Measurements from ENCODE around the gene KCNJ12.
"Not testable (repeated sequence)": the region's sequence is repeated elsewhere in the genome, so short reads cannot be mapped to it uniquely, and the experiment has no call there.

Gene KCNJ12

GRCh38 chr17:21400816-21401593 lies 24.8 kb downstream of the KCNJ12 start:
- intact Hi-C loops (cut with DNase I): no loop called here
- no peak for DNase-seq

- DNase-seq: peak in 6 of 42 donors; percentile 14 to 63 (median 21)
- intact Hi-C loops (cut with DNase I): not testable (repeated sequence)
Observed at GRCh38 chr17:21402166-21402571, 26.0 kb downstream of the KCNJ12 start.

GRCh38 chr17:21402926-21403325 lies 26.8 kb downstream of the KCNJ12 start:
- DNase-seq; intact Hi-C loops (cut with DNase I): not testable (repeated sequence)

- intact Hi-C loops (cut with DNase I); DNase-seq: not testable (repeated sequence)
Observed at GRCh38 chr17:21404106-21404505, 27.9 kb downstream of the KCNJ12 start.

- DNase-seq; intact Hi-C loops (cut with DNase I): not testable (repeated sequence)
Observed at GRCh38 chr17:21404539-21404938, 28.4 kb downstream of the KCNJ12 start.

GRCh38 chr17:21404956-21405731 lies 29.0 kb downstream of the KCNJ12 start:
- intact Hi-C loops (cut with DNase I); DNase-seq: not testable (repeated sequence)

- intact Hi-C loops (cut with DNase I); DNase-seq: not testable (repeated sequence)
Observed at GRCh38 chr17:21405904-21406400, 29.8 kb downstream of the KCNJ12 start.

GRCh38 chr17:21406616-21407404 lies 30.7 kb downstream of the KCNJ12 start:
- DNase-seq; intact Hi-C loops (cut with DNase I): not testable (repeated sequence)

- intact Hi-C loops (cut with DNase I); DNase-seq: not testable (repeated sequence)
Observed at GRCh38 chr17:21407752-21408151, 31.6 kb downstream of the KCNJ12 start.

GRCh38 chr17:21408224-21408623 lies 32.1 kb downstream of the KCNJ12 start:
- intact Hi-C loops (cut with DNase I); DNase-seq: not testable (repeated sequence)

- intact Hi-C loops (cut with DNase I): not testable (repeated sequence)
Observed at GRCh38 chr17:21408766-21409300, 32.7 kb downstream of the KCNJ12 start.

GRCh38 chr17:21409388-21409787 lies 33.2 kb downstream of the KCNJ12 start:
- intact Hi-C loops (cut with DNase I); DNase-seq: not testable (repeated sequence)

More at GRCh38 chr17:21408766-21409300, 32.7 kb downstream of the KCNJ12 start:
- not testable (repeated sequence) for DNase-seq

GRCh38 chr17:21409971-21410370 lies 33.8 kb downstream of the KCNJ12 start:
- intact Hi-C loops (cut with DNase I); DNase-seq: not testable (repeated sequence)

- intact Hi-C loops (cut with DNase I); DNase-seq: not testable (repeated sequence)
Observed at GRCh38 chr17:21410371-21410770, 34.2 kb downstream of the KCNJ12 start.

- DNase-seq; intact Hi-C loops (cut with DNase I): not testable (repeated sequence)
Observed at GRCh38 chr17:21410906-21411678, 34.9 kb downstream of the KCNJ12 start.

GRCh38 chr17:21411679-21412205 lies 35.6 kb downstream of the KCNJ12 start:
- DNase-seq; intact Hi-C loops (cut with DNase I): not testable (repeated sequence)

GRCh38 chr17:21412207-21412681 lies 36.1 kb downstream of the KCNJ12 start:
- DNase-seq; intact Hi-C loops (cut with DNase I): not testable (repeated sequence)
